ENCODE data around the gene AUTS2.

DNA sequence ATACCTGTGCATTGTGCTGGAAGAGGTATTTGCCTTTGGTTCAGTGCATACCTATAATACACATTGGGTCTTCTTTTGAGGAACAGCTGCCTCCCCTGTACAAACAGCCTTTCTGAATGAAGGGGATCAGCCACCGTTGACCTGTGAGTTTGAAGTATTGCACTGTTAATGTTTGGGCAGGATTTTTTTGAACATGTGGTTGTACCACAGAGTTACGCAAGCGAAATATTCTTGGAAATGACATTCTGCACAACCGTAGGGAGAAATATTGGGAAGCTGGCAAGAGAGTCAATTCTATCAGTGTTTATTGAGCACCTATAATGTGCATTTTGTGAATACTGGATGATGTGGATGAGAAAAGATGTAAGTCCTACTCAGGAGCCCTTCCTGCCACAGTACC is 270.6 kb downstream of the AUTS2 start:
- TF ChIP-seq, protein P1, sequence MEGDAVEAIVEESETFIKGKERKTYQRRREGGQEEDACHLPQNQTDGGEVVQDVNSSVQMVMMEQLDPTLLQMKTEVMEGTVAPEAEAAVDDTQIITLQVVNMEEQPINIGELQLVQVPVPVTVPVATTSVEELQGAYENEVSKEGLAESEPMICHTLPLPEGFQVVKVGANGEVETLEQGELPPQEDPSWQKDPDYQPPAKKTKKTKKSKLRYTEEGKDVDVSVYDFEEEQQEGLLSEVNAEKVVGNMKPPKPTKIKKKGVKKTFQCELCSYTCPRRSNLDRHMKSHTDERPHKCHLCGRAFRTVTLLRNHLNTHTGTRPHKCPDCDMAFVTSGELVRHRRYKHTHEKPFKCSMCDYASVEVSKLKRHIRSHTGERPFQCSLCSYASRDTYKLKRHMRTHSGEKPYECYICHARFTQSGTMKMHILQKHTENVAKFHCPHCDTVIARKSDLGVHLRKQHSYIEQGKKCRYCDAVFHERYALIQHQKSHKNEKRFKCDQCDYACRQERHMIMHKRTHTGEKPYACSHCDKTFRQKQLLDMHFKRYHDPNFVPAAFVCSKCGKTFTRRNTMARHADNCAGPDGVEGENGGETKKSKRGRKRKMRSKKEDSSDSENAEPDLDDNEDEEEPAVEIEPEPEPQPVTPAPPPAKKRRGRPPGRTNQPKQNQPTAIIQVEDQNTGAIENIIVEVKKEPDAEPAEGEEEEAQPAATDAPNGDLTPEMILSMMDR (IDR thresholded peaks at IDR 0.05), result no peak
- no peak for TF ChIP-seq POLR2A (IDR thresholded peaks at IDR 0.05)

Data from thyroid gland (tissue), 4 donors.